Activated CD4-positive, alpha-beta T cell treated with anti-CD3 and anti-CD28 coated beads for 48 hours (primary cell): ENCODE data around the gene BET1.

Source experiments
- DNase-seq: peaks from one replicate; pipeline ENCODE4 v3.0.0-alpha.2; 2020

BET1 gene

DNA sequence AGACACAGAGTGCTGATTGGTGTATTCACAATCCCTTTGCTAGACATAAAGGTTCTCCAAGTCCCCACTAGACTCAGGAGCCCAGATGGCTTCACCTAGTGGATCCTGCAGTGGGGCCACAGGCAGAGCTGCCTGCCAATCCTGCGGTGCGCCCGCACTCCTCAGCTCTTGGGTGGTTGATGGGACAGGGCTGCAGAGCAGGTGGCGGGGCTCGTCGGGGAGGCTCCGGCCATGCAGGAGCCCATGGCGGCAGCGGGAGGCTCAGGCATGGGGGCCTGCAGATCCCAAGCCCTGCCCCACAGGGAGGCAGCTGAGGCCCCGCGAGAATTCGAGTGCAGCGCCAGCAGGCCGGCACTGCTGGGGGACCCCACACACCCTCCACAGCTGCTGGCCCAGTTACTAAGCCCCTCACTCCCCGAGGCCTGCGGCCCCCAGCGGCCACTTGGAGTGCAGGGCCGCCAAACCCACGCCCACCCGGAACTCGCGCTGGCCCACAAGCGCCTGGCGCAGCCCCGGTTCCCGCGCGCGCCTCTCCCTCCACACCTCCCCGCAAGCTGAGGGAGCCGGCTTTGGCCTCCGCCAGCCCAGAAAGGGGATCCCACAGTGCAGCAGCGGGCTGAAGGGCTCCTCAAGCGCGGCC, 7.7 kb upstream of the BET1 start:
- DNase-seq = no peak

DNA sequence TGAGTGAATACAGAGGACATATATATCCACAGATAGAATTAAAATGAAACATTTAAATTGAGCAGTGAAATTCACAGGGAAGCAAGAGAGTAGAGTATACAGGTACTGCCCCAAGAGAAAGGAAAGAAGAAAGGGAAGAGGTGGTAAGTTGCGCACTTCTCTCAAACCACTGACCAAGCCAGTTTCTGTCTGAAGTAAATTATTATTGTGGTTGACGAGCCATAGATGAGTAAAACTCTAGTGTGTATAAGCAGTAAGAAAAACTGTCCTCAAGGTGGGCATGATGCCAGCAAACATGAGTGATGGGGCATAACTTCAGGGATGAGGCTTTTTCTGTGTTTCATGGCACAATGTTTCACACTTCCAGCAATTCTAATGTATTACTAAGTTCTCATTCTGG, 4.4 kb upstream of the BET1 start:
- DNase-seq = peak; percentile 9

DNA sequence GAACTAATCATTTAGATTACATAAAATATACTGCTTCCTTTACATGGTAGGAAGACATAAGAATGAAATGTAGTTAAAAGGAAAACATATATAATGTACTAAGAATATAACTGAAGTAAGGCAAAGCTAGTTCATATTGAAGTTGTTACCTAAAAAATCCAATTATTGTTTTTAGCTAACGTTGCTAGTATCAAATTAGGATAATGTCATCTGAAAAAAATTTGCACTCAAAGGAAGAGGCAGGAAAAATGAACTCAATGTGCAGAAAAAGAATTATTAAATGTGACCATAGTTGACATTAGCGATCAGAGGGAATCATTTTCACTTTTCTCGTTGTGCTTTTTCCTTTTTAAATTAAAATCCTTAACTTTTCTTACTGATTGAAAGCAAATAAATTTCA, 1.6 kb upstream of the BET1 start:
- no peak for DNase-seq

DNA sequence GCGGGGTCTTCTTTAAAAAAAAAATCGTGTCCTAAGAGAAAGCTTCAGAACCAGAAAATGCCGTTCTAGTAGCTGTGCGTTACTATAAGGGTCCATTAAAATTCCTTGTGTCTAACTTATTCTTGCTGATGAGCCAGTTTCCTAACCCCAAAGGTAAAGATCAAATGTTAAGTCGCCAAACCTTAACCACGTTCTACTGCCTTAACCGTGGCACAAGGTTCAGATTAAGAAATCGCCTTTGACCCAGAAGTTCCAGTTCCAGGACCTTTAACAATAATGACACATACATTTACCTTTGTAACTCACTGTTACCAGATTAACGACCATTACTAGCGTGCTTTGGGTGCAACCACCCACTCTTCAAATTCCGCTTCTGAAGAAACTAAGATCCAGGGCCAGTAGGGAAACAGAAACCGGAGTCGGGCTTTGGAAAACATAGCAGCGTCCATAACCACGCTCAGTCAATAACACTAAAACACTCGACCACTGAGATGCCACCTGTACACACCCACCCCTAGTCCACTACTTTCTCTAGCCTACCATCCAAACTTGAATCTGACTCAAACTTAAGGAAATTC, 620 bp downstream of the BET1 start:
- peak; percentile 14 for DNase-seq

DNA sequence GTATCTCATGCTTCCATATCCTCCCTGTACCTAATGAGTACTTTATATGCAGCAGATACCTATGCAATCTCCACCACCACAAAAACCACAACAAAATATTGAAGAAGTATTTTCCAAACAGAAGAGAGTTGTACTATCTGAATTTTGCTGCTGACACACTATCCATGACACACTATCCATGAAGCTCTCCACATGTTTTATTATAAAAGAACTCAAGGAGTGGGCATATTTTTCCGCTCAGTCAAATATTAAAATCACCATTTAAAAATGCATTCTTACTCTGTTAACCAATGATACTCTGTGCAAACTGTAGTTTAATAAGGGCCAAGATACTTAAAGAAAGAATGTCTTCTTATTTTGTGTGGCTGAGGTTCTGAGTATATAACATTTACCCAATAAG, 2.8 kb downstream of the BET1 start:
- no peak for DNase-seq

DNA sequence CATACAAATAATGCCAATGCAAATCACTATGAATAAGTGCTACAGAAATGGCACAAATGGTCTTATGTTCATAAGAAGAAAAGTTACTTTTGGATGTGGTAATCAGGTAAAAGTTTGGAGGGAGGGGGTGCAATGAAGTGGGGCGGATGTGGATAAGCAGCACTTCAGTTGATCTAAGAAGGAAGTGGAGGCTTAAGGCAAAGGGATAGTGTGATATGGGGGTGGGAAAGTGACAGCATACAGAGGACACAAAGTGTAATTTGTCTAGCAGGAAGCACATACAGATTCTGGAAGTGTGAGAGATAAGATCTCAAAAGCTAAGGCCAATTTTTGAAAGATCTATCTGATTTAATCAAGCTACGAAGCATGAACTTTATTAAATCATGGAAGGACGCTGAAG, 6.3 kb downstream of the BET1 start:
- DNase-seq = no peak

DNA sequence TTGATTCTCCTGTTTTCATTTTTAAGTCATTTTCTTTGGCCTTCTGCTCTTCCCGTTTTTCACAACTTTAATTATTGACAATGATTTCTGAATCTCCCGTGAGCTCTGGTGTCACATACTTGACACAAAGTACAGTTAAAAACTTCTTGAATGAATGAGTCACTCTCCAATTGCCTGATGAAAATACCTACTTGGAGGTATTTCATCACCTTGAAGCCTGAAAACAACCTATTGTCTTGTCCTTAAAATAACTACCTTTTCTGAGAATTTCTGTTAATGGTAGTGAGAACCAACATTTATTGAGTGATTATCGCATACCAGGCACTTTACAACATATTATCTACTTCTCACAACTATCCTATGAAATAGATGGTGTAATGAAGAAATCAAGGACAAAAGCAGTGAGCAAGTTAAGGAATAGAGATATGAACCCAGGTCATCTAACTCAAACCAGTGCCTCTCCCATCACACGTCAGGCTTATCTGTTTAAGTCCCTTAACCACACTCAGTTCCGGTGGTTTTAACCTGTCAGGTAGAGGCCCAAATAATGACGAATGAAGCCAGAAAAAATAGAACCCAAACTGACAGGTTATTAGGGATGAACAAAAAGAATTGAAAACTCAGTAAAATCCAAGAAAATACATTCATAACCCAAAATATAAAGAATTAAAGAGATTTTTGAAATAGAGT, 11.6 kb downstream of the BET1 start:
- DNase-seq = no peak

DNA sequence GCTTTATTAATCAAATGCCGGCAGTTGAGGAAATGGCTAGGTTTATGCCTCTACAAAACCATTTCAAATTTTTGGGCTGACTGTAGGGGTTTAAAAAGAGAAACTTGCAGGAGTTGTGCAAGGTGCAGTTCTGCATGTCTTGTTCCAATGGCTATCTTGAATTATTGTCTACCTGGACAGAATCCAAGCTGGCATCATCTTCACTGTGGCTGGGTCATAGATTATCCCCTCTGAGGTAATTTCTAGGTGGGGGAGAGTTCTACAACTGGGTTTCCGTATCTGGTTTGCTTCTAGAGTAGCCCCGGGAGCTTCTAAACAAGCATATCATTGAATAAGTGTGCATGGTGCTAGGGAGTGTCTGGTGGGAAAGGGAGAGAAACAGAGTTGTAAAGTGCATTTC, 16.9 kb downstream of the BET1 start:
- DNase-seq = no peak

DNA sequence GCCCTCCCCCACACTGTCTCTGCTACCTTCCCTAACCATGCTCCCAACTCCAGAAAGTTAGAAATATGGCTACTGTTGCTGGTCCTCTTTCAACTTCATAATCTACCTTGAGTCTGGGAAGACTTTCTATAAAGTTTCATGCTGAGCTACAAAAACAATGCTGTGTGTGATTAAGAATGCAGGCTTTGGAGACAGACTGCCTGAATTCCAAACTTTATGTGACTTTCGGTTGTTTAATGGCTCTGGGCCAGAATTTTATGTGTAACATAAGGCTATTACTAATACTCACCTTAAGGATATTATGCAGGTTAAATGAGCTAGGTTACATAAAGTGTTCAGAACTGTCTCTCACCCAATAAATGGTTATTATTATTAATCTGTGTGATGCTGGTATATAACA, 19.1 kb downstream of the BET1 start:
- DNase-seq = no peak

DNA sequence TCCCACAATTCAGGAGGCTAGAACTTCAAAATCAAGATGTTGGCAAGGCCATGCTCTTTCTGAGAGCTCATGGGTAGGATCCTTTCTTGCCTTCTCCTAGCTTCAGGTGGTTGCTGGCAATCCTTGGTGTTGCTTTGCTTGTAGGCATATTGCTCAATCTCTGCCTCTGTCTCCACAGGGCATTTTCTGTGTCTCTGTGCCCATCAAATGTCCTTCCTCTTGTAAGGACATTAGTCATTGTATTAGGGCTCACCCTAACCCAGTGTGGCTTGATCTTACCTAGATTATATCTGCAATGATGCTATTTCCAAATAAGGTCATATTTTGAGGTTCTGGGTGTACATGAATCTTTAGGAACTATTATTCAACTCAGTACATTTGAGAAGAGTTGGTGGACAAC, 20.1 kb downstream of the BET1 start:
- DNase-seq = no peak

DNA sequence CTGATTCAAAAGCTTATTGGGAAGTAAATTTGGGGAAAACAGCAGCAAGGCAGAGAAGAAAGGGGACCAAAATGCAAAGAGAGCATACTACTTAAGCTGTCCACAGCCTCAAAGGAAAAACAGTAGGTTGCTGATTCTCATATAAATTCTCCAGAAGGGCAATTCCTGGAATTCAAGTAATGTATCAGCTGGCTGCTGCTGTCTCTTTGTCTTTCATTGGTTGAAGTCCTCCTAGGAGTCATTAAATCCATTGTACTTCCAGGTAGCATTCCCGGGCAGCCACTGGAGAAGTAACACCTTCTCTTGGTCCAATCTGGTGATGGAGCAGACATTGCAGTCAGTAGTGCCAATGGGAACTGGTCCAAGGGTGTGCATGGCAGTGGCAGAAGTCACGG, 22.7 kb downstream of the BET1 start:
- DNase-seq = no peak

DNA sequence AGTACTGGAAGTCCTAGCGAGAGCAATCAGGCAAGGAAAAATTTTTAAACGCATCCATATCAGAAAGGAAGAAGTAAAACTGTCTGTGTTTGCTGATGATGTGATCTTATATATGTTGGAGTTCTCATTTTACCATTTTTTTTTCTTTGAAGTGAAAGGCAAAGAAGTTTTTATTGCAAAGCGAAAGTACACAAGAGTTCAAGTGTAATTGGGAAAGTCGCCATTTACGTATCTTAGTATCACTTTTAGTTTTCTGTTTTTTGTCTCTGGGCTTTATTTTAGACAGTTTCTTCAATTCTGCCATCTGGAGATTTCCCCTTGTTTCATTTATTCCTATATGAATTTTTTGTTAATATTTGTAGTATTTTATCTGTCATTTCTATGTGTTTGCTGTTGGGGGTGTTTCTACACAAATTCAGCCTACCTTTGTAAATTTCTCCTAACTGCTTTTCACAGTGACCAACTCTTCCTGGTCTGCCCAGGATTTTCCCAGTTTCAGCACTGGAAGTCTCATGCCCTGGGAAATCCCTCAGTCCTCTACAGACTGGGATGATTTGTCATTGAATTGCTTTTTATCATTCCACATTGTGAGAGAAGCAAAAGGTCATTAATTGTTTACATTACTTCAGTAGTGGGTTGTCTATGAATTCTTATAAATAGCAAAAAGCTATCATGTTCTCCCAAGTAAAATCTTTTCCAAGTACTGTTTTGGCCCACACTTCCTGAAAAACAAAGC, 23.2 kb downstream of the BET1 start:
- DNase-seq = no peak

DNA sequence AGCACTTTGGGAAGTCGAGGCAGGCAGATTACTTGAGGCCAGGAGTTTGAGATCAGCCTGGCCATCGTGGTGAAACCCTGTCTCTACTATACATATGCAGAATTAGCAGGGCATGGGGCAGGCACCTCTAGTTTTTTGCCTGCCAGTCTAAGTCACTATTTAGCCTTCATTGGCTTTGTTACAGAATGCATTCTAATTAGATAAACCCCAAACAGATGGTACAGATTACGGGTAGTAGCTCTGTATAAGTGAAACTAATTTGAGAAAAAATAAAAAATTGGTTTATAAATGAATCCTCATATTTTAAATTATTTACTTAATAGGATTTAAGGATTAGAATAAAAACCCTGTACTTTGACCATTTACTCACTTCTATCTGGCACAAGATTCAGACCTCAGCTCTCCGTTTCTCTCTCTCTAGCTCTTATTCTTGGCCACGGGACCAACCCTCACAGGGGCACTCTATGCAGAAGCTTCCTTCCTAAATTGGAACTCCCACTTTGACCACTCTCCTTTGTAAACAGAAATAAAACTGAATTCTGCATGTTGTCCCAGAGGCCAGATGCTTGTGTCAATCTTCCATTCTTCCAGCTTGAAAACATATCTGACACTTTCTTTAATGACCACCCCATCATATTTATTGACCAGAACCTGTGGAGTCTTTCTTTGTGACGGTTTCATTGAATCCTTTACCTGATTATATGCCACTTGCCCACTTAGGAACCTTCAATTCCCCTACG, 26.8 kb downstream of the BET1 start:
- DNase-seq = no peak

DNA sequence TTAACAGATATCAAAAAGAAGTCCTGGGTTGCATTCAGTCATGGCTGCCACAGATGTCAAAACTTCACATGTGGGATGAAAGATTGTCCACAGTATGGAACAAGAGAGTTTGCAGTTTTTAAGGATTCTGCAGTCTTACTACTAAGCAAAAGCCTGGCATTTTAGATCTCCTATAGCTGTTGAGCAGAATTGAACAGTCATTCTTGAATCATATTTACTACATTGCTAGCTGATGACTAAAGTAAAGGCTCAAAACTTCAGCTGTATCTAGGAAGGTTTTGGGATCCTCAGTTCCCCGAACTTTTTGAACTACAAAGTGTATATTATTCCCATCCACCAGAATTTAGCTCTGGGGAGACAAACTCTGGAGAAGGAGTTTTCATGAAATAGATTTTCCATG, 31.0 kb downstream of the BET1 start:
- no peak for DNase-seq

DNA sequence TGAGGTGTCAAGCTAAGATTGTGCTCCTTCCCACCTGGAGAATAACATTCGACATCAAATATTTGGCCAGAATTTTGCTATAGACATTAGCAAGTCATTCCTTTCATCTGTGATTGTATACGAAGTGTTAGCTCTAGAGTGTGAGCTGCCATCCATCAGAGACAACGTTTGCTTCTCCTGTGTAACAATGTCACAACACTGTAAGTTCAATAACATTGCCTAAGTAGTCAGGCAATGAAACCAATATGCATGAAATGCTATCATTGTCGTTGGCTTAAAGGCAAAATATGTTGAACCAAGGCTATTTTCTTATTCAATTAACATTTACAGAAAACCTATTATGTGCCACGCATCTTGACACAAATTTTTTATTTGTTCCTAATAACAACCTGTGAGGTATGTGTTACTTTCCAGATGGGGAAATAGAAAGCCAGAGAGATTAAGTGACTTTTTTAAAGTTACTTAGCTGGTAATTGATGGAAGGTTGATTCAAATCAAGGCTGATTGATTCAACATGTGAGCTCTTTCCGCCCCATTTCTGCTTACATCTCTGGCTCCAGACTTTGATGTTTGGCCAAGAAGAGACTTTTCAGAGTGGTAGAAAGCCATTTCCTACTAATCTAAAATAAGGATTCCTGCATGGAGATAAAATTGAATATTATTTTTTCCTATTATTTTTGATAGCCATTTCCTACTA, 32.0 kb downstream of the BET1 start:
- DNase-seq = no peak

DNA sequence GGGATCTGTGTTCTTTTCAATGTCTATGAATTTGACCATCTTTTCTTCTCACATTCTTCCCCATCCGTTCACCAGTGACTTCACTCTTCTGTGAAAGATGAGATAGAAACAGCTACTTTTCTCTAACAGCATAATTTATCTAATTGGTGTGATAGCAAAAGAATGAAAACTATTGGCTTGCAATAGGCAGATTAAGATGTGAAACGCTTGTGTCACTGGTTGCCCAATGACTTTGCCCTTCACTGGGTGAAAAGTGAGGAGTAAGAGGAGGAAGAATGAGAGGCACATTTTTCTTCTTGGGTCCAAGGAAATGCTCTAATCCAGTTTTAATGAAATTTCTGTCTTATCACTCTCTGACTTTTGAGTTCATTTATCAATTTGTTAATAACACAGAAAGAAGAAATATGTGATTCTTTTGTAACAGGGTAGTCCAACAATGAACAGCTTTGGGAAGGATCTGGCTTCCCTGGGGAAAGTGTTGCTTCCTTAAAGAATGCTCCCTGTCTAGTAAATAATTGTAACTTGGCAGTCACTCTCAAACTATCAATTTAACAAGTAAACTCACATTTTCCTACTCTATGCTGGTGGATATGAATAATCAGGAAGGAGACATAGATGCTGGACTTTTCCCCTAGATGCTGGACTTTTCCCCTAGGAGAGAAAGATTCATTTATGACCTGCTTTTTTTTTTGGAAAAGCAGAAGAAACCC, 35.1 kb downstream of the BET1 start:
- no peak for DNase-seq

DNA sequence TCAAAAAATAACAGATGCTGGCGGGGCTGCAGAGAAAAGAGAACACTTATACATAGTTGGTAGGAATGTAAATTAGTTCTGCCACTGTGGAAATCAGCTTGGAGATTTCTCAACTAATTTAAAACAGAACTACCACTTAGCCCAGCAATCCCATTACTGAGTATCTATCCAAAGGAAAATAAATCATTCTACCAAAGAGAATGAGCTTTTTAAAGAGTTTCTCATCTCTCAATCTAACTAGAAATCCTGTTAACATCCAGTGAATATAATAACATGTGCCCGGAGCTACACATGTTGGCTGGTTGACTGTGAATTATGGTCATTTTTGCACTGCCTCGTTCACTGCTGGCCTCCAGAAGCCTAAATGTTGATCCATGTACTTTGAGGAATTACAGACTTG, 39.3 kb downstream of the BET1 start:
- no peak for DNase-seq

DNA sequence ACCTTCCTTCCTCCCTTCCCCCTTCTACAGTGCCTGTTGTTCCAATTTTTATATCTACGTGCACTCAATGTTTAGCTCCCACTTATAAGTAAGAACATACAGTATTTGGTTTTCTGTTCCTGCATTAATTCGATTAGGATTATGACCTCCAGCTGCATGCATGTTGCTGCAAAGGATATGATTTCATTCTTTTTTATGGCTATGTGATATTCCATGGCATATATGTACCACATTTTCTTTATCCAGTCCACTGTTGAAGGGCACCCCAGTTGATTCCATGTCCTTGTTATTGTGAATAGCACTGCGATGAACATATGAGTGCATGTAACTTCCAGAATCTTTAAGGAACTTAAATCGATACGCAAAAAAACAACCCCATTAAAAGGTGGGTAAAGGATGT, 39.9 kb downstream of the BET1 start:
- DNase-seq = no peak

DNA sequence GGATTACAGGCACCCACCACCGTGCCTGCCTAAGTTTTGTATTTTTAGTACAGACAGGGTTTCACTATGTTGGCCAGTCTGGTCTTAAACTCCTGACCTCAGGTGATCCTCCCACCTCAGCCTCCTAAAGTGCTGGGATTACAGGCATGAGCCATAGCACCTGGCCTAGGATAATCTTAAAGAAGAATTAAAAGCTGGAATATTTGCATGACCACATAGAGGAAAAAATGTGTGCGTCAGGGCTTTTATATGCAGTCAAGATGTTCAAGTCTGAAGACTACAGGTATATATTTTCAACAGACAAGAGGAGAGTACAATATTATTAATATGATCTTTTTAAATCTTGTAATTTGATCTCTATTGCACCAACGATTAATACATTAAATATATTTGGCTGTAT, 43.2 kb downstream of the BET1 start:
- DNase-seq = no peak

DNA sequence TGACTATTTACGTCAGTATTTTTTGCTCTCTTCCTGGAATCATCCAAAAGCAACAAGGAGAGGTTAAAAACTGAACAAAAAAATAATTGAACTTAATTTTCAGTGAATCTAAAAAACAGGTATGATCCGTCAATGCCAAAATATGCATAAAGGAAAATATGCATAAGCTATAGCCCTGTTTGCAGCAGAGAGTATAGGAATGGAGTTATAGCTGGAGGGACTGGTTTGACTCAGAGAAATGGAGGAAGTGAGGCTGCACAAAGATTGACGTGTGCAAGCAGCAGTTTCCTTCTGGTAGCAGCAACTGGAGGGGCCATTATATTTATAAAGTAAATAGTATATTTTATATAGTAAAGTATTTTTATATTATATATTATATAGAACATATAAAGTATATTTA, 45.5 kb downstream of the BET1 start:
- DNase-seq = no peak

DNA sequence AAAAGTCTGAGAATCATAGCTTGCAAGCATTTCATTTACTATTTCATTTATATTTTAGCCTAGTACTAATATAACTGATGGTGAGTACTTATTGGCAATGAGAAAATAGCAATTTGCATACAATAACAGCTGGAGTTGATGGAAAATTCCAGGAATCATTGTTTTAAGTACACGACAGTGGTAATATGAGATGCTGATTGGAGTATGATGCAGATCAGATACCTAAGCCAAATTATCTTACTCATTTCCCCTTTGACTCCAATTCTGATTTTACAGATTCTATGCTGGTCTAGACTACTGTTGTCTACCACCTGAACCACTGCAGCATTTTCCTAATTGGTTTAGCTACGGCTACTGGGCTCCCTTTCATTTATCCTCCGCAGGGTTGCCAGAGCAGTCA, 45.9 kb downstream of the BET1 start:
- no peak for DNase-seq

DNA sequence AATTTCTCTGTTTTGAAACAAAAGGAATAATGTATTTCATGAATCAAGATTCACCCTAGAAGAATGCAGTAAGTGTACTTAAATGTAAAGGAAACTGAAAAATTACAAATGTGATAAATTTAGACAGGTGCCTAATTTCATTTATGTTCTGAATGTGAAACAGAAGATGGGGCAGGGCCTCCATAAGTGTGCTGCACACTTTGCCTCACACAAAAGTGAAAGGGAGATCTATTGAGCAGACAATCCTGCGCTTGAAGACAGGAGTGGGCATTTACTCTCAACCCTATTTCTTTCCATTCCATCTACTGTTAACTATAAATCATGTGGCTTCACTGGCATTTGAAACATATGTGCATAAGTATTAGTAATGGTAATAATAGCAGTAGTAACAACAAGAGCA, 46.4 kb downstream of the BET1 start:
- DNase-seq = no peak
